HepG2 (cell line): ENCODE data around the gene NPBWR2. TPM values are rescaled to one million over a fixed set of nuclear protein-coding genes. Genes with fewer than 3 reads are reported as not detected.

ENCODE experiments used
- ADNP ChIP-seq: sonication (generic); formaldehyde crosslinking; IDR thresholded peaks from 2 replicates; pipeline ENCODE4 v1.4.0; 2020; ENCODE audit warnings: missing genetic modification reagents
- AGO1 ChIP-seq: fragments of 200-400 bp; formaldehyde crosslinking; IDR thresholded peaks from 2 replicates; pipeline ENCODE4 v1.6.1; 2017; ENCODE audit warnings: mild to moderate bottlenecking, low read depth, low read length, moderate library complexity; ENCODE audit not compliant: poor library complexity, severe bottlenecking
- ARID2 ChIP-seq: sonication (generic); formaldehyde crosslinking; IDR thresholded peaks from 2 replicates; pipeline ENCODE4 v1.8.1; 2022; ENCODE audit warnings: mild to moderate bottlenecking, missing genetic modification reagents, borderline replicate concordance
- DNMT3B ChIP-seq: conservative IDR thresholded peaks from 2 replicates; pipeline ENCODE4 v1.6.1; 2016; ENCODE audit warnings: missing biosample characterization, control low read depth
- HDAC2 ChIP-seq: sonication (generic); formaldehyde crosslinking; IDR thresholded peaks from 2 replicates; pipeline ENCODE4 v1.4.0; 2020; ENCODE audit warnings: missing genetic modification reagents
- HHEX ChIP-seq: IDR thresholded peaks from 2 replicates; pipeline ENCODE4 v1.6.1; 2016; ENCODE audit warnings: control low read depth
- IRF2 ChIP-seq: IDR thresholded peaks from 2 replicates; pipeline ENCODE4 v1.6.1; 2018; ENCODE audit warnings: missing genetic modification reagents, missing compliant biosample characterization
- MTA1 ChIP-seq: sonication (generic); formaldehyde crosslinking; IDR thresholded peaks from 2 replicates; pipeline ENCODE4 v1.4.0; 2020; ENCODE audit warnings: missing genetic modification reagents, mild to moderate bottlenecking, borderline replicate concordance
- NBN ChIP-seq: fragments of 450-650 bp; conservative IDR thresholded peaks from 2 replicates; pipeline ENCODE4 v1.6.1; 2017
- RXRA ChIP-seq: sonication (generic); formaldehyde crosslinking; IDR thresholded peaks from 2 replicates; pipeline ENCODE4 v1.5.1; 2020; ENCODE audit warnings: missing genetic modification reagents
- SOX6 ChIP-seq, 2 experiments: fragments of 450-650 bp in 1 of 2; sonication (generic) in 1 of 2; formaldehyde crosslinking in 1 of 2; IDR thresholded peaks; 2 replicates each; pipeline versions ENCODE4 v1.4.0 to v1.6.1; 2017 to 2020; ENCODE audit warnings: antibody characterized with exemption in 1 of 2, mild to moderate bottlenecking in 1 of 2, missing genetic modification reagents in 1 of 2
- TAF1 ChIP-seq: sonication (generic); formaldehyde crosslinking; IDR thresholded peaks from 2 replicates; pipeline ENCODE4 v1.4.0; 2020; ENCODE audit warnings: missing genetic modification reagents
- TOE1 ChIP-seq: sonication (generic); formaldehyde crosslinking; IDR thresholded peaks from 2 replicates; pipeline ENCODE4 v1.4.0; 2020; ENCODE audit warnings: mild to moderate bottlenecking, missing genetic modification reagents
- WIZ ChIP-seq: sonication (generic); formaldehyde crosslinking; IDR thresholded peaks from 2 replicates; pipeline ENCODE4 v1.5.1; 2020; ENCODE audit warnings: mild to moderate bottlenecking, missing genetic modification reagents
- ZNF20 ChIP-seq: sonication (generic); formaldehyde crosslinking; IDR thresholded peaks from 2 replicates; pipeline ENCODE4 v1.4.0; 2020; ENCODE audit warnings: mild to moderate bottlenecking, moderate library complexity, missing genetic modification reagents
- ZNF251 ChIP-seq: sonication (generic); formaldehyde crosslinking; IDR thresholded peaks from 2 replicates; pipeline ENCODE4 v1.9.0; 2021; ENCODE audit warnings: mild to moderate bottlenecking, missing genetic modification reagents
- ZNF337 ChIP-seq: sonication (generic); formaldehyde crosslinking; IDR thresholded peaks from 2 replicates; pipeline ENCODE4 v1.5.1; 2020; ENCODE audit warnings: missing genetic modification reagents, low read depth, mild to moderate bottlenecking, borderline replicate concordance
- ZNF737 ChIP-seq: sonication (generic); formaldehyde crosslinking; IDR thresholded peaks from 2 replicates; pipeline ENCODE4 v1.5.0; 2020; ENCODE audit warnings: missing genetic modification reagents, mild to moderate bottlenecking, borderline replicate concordance
- ZNF780A ChIP-seq: sonication (generic); formaldehyde crosslinking; IDR thresholded peaks from 2 replicates; pipeline ENCODE4 v1.8.0; 2022; ENCODE audit warnings: mild to moderate bottlenecking, missing genetic modification reagents, moderate library complexity
- polyA plus RNA-seq, 8 experiments: library from polyadenylated mRNA; depleted of rRNA in 3 of 8; stranded (reverse) in 7 of 8; unstranded in 1 of 8; fragments of >200 nt; fragmentation: Illumina TruSeq in 4 of 8; extraction: Trizol in 4 of 8; gene quantifications; 2 replicates each; pipeline versions ENCODE4 v1.2.1 to v1.2.3, GENCODE V29; 2011 to 2016; ENCODE audit warnings: low read depth in 4 of 8, missing spikeins in 1 of 8, mixed read lengths in 1 of 8; ENCODE audit not compliant: insufficient read depth in 1 of 8
- total RNA-seq, 5 experiments: library from RNA; depleted of rRNA; stranded (reverse); fragments of >200 nt; fragmentation: Illumina TruSeq; extraction: Trizol; gene quantifications; 2 replicates each; pipeline ENCODE4 v1.2.3, GENCODE V29; 2016; ENCODE audit warnings: low read depth in 1 of 5
- TF ChIP-seq, protein P1 (sequence below): sonication (generic); formaldehyde crosslinking; IDR thresholded peaks from 2 replicates; pipeline ENCODE4 v1.8.1; 2023; ENCODE audit warnings: mild to moderate bottlenecking, missing genetic modification reagents
- TF ChIP-seq, protein P2 (sequence below), 2 experiments: sonication (generic) in 1 of 2; formaldehyde crosslinking in 1 of 2; IDR thresholded peaks; 2 replicates each; pipeline versions ENCODE4 v1.6.1 to v1.9.0; 2014 to 2022; ENCODE audit warnings: antibody characterized with exemption in 1 of 2, borderline replicate concordance in 1 of 2, inconsistent platforms in 1 of 2, low read depth in 1 of 2, missing genetic modification reagents in 1 of 2
- TF ChIP-seq, protein P3 (sequence below): sonication (generic); formaldehyde crosslinking; IDR thresholded peaks from 2 replicates; pipeline ENCODE4 v1.8.0; 2022; ENCODE audit warnings: missing genetic modification reagents, low read depth, mild to moderate bottlenecking, borderline replicate concordance

Gene NPBWR2
- total and polyA plus RNA-seq, 2 of the 13 experiments (the other 11 are each of a cell fraction or from before 2014, with no cell fraction given), result not detected

DNA sequence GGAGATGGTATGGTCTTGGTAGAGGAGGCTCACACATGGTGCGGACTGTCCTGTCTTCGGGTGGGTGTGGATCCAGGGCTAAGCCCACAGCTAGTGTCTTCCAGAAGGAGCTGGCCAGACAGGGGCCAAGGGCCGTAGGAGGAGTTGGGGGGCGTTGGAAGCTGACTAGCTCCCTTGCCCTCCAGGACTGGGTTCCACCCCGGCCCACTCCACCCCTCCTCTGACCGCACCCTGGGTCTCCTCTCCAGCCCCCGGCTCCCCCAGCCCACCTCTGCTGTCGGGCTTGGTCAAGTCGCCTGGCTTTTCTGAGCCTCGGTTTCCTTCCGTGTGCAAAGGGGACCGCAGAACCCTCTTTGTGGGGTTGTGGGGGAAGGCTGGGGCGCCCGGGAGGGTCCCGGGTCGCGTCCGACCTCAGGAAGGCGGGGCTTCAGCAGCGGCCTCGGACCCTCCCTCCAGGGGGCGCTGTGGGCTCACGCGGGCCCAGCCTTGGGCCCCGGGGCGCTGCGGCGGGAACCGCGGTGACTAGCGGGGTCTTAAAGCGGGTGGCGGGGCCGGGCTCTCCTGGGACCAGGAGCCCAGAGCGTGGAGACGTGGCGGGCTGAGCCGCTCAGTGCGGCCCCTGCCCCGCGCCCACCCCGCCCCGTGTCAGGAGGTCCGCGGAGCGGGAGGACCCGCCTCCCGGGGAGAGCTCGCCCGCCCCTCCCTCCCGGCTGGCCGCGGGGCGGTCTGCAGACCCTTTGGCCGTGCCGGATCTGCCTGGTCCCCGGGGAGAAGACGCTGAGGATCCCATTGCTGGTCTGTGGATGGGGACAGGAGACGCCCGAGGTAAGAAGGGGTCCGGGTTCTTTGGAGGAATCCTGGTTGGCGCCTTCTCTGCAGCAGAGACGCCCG lies 5.4 kb downstream of the NPBWR2 start (continued):
- no peak for TF ChIP-seq ZNF251
- TF ChIP-seq HDAC2 (CRISPR knock-in tag), result no peak
- no peak for TF ChIP-seq TOE1
- TF ChIP-seq AGO1, result peak; percentile 76
- TF ChIP-seq RXRA, result no peak; the same call in 1 of the 2 replicates
- no peak for TF ChIP-seq IRF2 (CRISPR knock-in tag)
- no peak for TF ChIP-seq ZNF20 (CRISPR knock-in tag)
- TF ChIP-seq HHEX (CRISPR knock-in tag), result no peak
- TF ChIP-seq ZNF780A (CRISPR knock-in tag), result no peak
- no peak for TF ChIP-seq ARID2
- TF ChIP-seq, protein P1, sequence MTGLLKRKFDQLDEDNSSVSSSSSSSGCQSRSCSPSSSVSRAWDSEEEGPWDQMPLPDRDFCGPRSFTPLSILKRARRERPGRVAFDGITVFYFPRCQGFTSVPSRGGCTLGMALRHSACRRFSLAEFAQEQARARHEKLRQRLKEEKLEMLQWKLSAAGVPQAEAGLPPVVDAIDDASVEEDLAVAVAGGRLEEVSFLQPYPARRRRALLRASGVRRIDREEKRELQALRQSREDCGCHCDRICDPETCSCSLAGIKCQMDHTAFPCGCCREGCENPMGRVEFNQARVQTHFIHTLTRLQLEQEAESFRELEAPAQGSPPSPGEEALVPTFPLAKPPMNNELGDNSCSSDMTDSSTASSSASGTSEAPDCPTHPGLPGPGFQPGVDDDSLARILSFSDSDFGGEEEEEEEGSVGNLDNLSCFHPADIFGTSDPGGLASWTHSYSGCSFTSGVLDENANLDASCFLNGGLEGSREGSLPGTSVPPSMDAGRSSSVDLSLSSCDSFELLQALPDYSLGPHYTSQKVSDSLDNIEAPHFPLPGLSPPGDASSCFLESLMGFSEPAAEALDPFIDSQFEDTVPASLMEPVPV (CRISPR knock-in tag), result no peak; the same call in 1 of the 2 replicates
- TF ChIP-seq, protein P2, sequence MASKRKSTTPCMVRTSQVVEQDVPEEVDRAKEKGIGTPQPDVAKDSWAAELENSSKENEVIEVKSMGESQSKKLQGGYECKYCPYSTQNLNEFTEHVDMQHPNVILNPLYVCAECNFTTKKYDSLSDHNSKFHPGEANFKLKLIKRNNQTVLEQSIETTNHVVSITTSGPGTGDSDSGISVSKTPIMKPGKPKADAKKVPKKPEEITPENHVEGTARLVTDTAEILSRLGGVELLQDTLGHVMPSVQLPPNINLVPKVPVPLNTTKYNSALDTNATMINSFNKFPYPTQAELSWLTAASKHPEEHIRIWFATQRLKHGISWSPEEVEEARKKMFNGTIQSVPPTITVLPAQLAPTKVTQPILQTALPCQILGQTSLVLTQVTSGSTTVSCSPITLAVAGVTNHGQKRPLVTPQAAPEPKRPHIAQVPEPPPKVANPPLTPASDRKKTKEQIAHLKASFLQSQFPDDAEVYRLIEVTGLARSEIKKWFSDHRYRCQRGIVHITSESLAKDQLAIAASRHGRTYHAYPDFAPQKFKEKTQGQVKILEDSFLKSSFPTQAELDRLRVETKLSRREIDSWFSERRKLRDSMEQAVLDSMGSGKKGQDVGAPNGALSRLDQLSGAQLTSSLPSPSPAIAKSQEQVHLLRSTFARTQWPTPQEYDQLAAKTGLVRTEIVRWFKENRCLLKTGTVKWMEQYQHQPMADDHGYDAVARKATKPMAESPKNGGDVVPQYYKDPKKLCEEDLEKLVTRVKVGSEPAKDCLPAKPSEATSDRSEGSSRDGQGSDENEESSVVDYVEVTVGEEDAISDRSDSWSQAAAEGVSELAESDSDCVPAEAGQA (IDR thresholded peaks at IDR 0.05; ENCODE audit: low read depth), result peak; percentile 40; the same call in 1 of the 2 replicates
- TF ChIP-seq, protein P2 (CRISPR knock-in tag; IDR thresholded peaks at IDR 0.05; ENCODE audit: borderline replicate concordance), result no peak
- no peak for TF ChIP-seq DNMT3B (CRISPR knock-in tag)
- TF ChIP-seq ZNF337, result no peak
- TF ChIP-seq, protein P3, sequence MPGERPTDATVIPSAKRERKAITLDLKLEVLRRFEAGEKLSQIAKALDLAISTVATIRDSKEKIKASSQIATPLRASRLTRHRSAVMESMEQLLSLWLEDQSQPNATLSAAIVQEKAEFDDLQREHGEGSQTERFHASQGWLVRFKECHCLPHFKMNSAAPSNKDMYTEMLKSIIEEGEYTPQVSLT (CRISPR knock-in tag), result no peak
- no peak for TF ChIP-seq SOX6 (IDR thresholded peaks at IDR 0.05)
- TF ChIP-seq SOX6 (CRISPR knock-in tag; IDR thresholded peaks at IDR 0.05), result no peak
- no peak for TF ChIP-seq ZNF737 (CRISPR knock-in tag)
- no peak for TF ChIP-seq TAF1
- peak; percentile 42; the same call in 1 of the 2 replicates for TF ChIP-seq MTA1 (CRISPR knock-in tag)
- no peak for TF ChIP-seq NBN
- no peak for TF ChIP-seq WIZ (CRISPR knock-in tag)
- 0 out of 2 replicates have a peak, but pooled peaks have one; percentile 17 for TF ChIP-seq ADNP (CRISPR knock-in tag)
